ENCODE results near the gene PLA2G2A.
"Not testable (repeated sequence)": the region's sequence is repeated elsewhere in the genome, so short reads cannot be mapped to it uniquely, and the experiment has no call there.

Gene PLA2G2A

GRCh38 chr1:19971664-19972063 lies 7.8 kb downstream of the PLA2G2A start:
- no peak for ATAC-seq

- no peak for ATAC-seq
Observed at GRCh38 chr1:19969898-19970660, 9.3 kb downstream of the PLA2G2A start.

GRCh38 chr1:19967808-19968207 lies 11.6 kb downstream of the PLA2G2A start:
- ATAC-seq = no peak

GRCh38 chr1:19964542-19964941 lies 14.9 kb downstream of the PLA2G2A start:
- no peak for ATAC-seq

- no peak for ATAC-seq
Observed at GRCh38 chr1:19963636-19964035, 15.8 kb downstream of the PLA2G2A start.

GRCh38 chr1:19960591-19960990 lies 18.8 kb downstream of the PLA2G2A start:
- ATAC-seq = no peak

- ATAC-seq = no peak
Observed at GRCh38 chr1:19957779-19958178, 21.6 kb downstream of the PLA2G2A start.

- no peak for ATAC-seq
Observed at GRCh38 chr1:19955534-19956170, 23.8 kb downstream of the PLA2G2A start.

- ATAC-seq = no peak
Observed at GRCh38 chr1:19954059-19954458, 25.4 kb downstream of the PLA2G2A start.

- ATAC-seq = no peak
Observed at GRCh38 chr1:19949016-19949415, 30.4 kb downstream of the PLA2G2A start.

GRCh38 chr1:19946971-19947370 lies 32.4 kb downstream of the PLA2G2A start:
- ATAC-seq = no peak

GRCh38 chr1:19946331-19946751 lies 33.1 kb downstream of the PLA2G2A start:
- ATAC-seq = no peak

- ATAC-seq = no peak
Observed at GRCh38 chr1:19945914-19946313, 33.5 kb downstream of the PLA2G2A start.

- no peak for ATAC-seq
Observed at GRCh38 chr1:19942657-19943056, 36.8 kb downstream of the PLA2G2A start.

- no peak for ATAC-seq
Observed at GRCh38 chr1:19942088-19942487, 37.3 kb downstream of the PLA2G2A start.

- no peak for ATAC-seq
Observed at GRCh38 chr1:19941206-19941568, 38.2 kb downstream of the PLA2G2A start.

- no peak for ATAC-seq
Observed at GRCh38 chr1:19940486-19941205, 38.8 kb downstream of the PLA2G2A start.

GRCh38 chr1:19938472-19938871 lies 40.9 kb downstream of the PLA2G2A start:
- ATAC-seq = no peak

GRCh38 chr1:19936061-19936750 lies 43.2 kb downstream of the PLA2G2A start:
- ATAC-seq = no peak

- no peak for ATAC-seq
Observed at GRCh38 chr1:19934336-19934735, 45.1 kb downstream of the PLA2G2A start.

GRCh38 chr1:19932866-19933265 lies 46.6 kb downstream of the PLA2G2A start:
- no peak for ATAC-seq

- ATAC-seq = not testable (repeated sequence)
Observed at GRCh38 chr1:19927130-19927421, 52.3 kb downstream of the PLA2G2A start.
